ENCODE results near the gene WAPL. TPM values are rescaled to one million over a fixed set of nuclear protein-coding genes. Genes with fewer than 3 reads are reported as not detected.
"Not testable (repeated sequence)": the region's sequence is repeated elsewhere in the genome, so short reads cannot be mapped to it uniquely, and the experiment has no call there.

Gene WAPL
- total RNA-seq, 1 donor from 2014 or later = 29.3 TPM

- Mint-ChIP-seq H3K4me3 (ENCODE audit: unreplicated experiment) (no peak overlapping the region), H3K4me1 (ENCODE audit: unreplicated experiment) (peaks cover 6% of the 10 kb centered on the region), H3K36me3 (ENCODE audit: unreplicated experiment) (no peaks in the 10 kb centered on the region), H3K27ac (ENCODE audit: unreplicated experiment) (no peak overlapping the region), H3K9me3 (ENCODE audit: unreplicated experiment) (no peaks in the 10 kb centered on the region), H3K27me3 (ENCODE audit: unreplicated experiment) (peaks cover 10% of the 10 kb centered on the region)
- TF ChIP-seq CTCF (IDR thresholded peaks at IDR 0.05) = no peak
- no peak for DNase-seq (ENCODE audit: extremely low spot score, unreplicated experiment)
Observed at GRCh38 chr10:86545101-86545500, 23.5 kb upstream of the WAPL start.

- Mint-ChIP-seq H3K27me3 (ENCODE audit: unreplicated experiment) (no peaks in the 10 kb centered on the region), H3K36me3 (ENCODE audit: unreplicated experiment) (no peaks in the 10 kb centered on the region), H3K27ac (ENCODE audit: unreplicated experiment) (no peak overlapping the region), H3K4me1 (ENCODE audit: unreplicated experiment) (peaks cover 3% of the 10 kb centered on the region), H3K9me3 (ENCODE audit: unreplicated experiment) (no peaks in the 10 kb centered on the region), H3K4me3 (ENCODE audit: unreplicated experiment) (no peak overlapping the region)
- TF ChIP-seq CTCF (IDR thresholded peaks at IDR 0.05) = no peak
- no peak for DNase-seq (ENCODE audit: extremely low spot score, unreplicated experiment)
Observed at GRCh38 chr10:86540016-86540415, 18.4 kb upstream of the WAPL start.

- H3K4me1 Mint-ChIP-seq (ENCODE audit: unreplicated experiment) = peaks cover 2% of the 10 kb centered on the region
- no peak overlapping the region for H3K4me3 Mint-ChIP-seq (ENCODE audit: unreplicated experiment)
- no peak overlapping the region for H3K27ac Mint-ChIP-seq (ENCODE audit: unreplicated experiment)
- H3K36me3 Mint-ChIP-seq (ENCODE audit: unreplicated experiment) = no peaks in the 10 kb centered on the region
- no peaks in the 10 kb centered on the region for H3K27me3 Mint-ChIP-seq (ENCODE audit: unreplicated experiment)
- no peak for DNase-seq (ENCODE audit: extremely low spot score, unreplicated experiment)
- H3K9me3 Mint-ChIP-seq (ENCODE audit: unreplicated experiment) = no peaks in the 10 kb centered on the region
- TF ChIP-seq CTCF (IDR thresholded peaks at IDR 0.05) = no peak
Observed at GRCh38 chr10:86538547-86538946, 17.0 kb upstream of the WAPL start.

GRCh38 chr10:86538040-86538439 lies 16.4 kb upstream of the WAPL start:
- H3K4me1 Mint-ChIP-seq (ENCODE audit: unreplicated experiment); DNase-seq (ENCODE audit: extremely low spot score, unreplicated experiment); H3K27ac Mint-ChIP-seq (ENCODE audit: unreplicated experiment); H3K4me3 Mint-ChIP-seq (ENCODE audit: unreplicated experiment); H3K36me3 Mint-ChIP-seq (ENCODE audit: unreplicated experiment); H3K27me3 Mint-ChIP-seq (ENCODE audit: unreplicated experiment); H3K9me3 Mint-ChIP-seq (ENCODE audit: unreplicated experiment): not testable (repeated sequence)

GRCh38 chr10:86536294-86536861 lies 14.8 kb upstream of the WAPL start:
- Mint-ChIP-seq H3K27ac (ENCODE audit: unreplicated experiment) (no peak overlapping the region), H3K36me3 (ENCODE audit: unreplicated experiment) (no peaks in the 10 kb centered on the region), H3K4me3 (ENCODE audit: unreplicated experiment) (no peak overlapping the region), H3K27me3 (ENCODE audit: unreplicated experiment) (no peaks in the 10 kb centered on the region), H3K9me3 (ENCODE audit: unreplicated experiment) (no peaks in the 10 kb centered on the region), H3K4me1 (ENCODE audit: unreplicated experiment) (peaks cover 2% of the 10 kb centered on the region)
- DNase-seq (ENCODE audit: extremely low spot score, unreplicated experiment) = no peak
- TF ChIP-seq CTCF (IDR thresholded peaks at IDR 0.05) = no peak
